GM21381 (cell line): Measurements from ENCODE around the gene PPP2R3B.
"Not testable (repeated sequence)": the region's sequence is repeated elsewhere in the genome, so short reads cannot be mapped to it uniquely, and the experiment has no call there.

ENCODE experiments used
- ATAC-seq: cut with Tn5 transposase; IDR thresholded peaks from one replicate; pipeline ENCODE4 v1.9.1; 2021; ENCODE audit warnings: mild to moderate bottlenecking, moderate library complexity; ENCODE audit not compliant: unreplicated experiment

PPP2R3B gene

DNA sequence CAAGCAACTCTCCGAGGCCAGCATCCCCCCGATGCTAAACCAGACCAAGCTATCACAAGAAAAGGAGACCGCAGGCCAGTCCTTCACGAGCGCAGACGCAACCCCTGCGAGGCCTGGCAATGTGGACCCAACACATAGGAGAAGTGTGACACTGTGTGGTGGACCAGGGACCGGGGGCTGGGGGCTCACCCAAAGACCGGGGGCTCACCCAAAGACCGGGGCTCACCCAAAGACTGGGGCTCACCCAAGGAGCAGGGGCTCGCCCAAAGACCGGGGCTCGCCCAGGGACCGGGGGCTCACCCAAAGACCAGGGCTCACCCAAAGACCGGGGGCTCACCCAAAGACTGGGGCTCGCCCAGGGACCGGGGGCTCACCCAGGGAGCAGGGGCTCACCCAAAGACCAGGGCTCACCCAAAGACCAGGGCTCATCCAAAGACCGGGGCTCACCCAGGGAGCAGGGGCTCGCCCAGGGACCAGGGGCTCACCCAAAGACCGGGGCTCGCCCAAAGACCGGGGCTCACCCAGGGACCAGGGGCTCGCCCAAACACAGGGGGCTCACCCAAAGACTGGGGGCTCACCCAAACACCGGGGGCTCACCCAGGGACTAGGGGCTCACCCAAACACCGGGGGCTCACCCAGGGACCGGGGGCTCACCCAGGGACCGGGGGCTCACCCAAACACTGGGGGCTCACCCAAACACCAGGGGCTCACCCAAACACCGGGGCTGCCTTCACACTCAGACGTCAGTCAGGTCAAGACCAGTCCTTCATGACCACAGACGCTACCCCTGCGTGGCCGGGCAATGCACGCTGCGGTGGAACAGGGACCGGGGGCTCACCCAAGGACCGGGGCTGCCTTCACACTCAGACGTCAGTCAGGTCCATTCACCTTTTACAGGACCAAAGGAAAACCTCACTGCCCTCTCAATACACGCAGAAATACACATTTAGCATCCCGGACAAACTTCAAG lies 32.9 kb downstream of the PPP2R3B start:
- no peak for ATAC-seq

DNA sequence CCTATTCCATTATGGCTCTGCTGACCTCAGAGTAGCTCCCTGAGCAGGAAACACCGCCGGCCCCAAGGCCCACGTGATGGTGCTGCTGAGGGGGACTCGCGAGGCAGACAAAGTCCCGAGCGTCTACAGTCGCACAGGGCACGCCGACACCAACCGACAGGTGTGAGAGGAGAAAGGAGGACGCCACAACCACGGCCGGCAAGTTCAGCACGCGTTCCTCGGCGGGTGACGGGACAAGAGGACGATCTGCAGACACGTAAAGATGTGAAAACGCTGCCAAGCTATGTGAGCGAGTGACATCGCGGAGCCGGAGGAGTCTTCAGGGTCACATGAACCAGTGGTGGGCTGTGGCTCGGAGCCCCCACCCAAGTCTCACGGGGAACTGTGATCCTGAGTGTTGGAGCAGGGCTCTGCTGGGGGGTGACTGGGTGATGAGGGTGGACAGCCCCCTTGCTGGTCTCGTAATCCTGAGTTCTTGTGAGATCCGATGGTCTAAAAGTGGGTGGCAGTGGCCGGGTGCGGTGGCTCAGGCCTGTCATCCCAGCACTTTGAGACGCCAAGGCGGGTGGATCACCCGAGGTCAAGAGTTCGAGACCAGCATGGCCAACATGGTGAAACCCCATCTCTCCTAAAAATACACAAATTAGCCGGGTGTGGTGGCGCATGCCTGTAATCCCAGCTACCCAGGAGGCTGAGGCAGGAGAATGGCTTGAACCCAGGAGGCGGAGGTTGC lies 34.0 kb downstream of the PPP2R3B start:
- ATAC-seq, result no peak

DNA sequence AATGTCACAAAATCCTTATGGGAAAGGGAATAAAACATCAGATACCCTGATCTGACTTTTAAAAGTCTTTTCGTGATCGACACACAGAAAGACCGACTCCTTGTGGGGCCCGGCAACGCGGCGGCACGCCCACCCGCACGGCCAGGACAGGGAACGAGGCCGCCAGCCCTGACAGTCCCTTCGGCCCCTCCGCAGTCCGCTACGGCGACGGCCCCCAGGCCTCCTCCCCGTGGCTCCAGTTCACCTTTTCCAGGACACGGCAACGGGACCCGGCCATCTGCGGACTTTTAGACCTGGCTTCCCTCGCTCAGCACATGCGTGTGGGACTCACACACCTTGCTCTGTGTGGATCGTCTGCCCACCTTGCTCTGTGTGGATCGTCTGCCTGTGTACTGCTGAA lies 34.5 kb downstream of the PPP2R3B start:
- no peak for ATAC-seq

- no peak for ATAC-seq
Measured at GRCh38 chrX:351736-352135, 35.0 kb downstream of the PPP2R3B start.

GRCh38 chrX:351324-351641 lies 35.4 kb downstream of the PPP2R3B start:
- ATAC-seq, result not testable (repeated sequence)

DNA sequence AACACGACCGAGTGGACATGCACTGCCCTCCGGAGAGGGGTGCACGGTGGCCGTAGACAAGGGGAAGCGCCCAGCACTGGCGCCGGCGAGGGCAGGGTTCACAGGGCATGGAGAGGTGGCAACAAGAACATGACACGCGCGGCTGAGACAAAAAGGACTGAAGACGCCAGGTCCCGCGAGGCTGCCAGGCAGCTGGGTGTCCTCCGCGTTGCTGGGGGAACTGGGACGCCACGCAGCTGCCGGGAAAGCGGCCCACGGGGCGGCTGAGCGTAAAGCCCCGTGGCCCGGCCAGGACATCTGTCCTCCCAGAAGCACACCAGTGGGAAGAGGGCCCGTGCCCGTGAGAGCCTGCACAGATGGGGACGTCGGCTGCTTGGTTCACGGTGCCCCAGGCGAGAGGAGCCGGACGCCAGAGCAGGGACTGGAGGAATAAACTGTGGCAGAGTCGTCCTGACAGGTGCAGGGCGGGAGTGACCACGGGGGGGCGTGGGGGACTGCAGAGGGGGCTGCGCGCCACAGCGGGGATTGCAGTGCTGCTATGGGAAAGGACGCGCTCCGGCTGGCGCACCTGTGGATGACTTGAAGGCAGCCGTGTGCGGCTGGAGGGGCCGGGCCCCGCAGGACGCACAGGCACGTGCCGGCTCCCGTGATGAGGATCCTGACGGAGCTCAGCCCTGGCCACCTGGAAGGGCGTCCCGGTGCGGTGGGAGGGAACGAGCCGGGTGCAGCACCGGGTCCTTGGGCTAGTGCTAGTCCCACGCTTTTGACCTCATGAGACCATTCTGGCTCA lies 36.0 kb downstream of the PPP2R3B start:
- no peak for ATAC-seq

DNA sequence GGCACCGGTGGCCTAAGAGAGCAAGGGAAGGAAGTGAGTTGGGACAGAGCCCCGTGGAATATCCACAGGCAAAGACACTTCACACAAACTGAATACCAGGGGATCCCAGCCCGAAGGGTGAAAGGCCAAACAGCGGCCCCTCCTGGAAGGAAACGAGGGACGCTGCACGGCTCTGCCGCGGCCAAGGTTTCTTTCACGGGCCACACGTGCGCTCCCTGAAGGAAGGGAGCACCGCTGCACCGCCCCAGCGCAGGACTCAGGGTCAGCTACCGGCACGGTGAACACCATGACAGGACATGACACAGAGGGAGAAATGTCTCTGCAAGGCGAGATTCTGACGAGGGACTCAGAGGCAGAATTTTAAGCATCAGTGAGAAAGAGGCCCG lies 36.6 kb downstream of the PPP2R3B start:
- ATAC-seq, result no peak

- no peak for ATAC-seq
Measured at GRCh38 chrX:349702-350101, 37.0 kb downstream of the PPP2R3B start.

GRCh38 chrX:349196-349595 lies 37.5 kb downstream of the PPP2R3B start:
- ATAC-seq, result no peak

- ATAC-seq, result no peak
Measured at GRCh38 chrX:348461-349117, 38.1 kb downstream of the PPP2R3B start.

DNA sequence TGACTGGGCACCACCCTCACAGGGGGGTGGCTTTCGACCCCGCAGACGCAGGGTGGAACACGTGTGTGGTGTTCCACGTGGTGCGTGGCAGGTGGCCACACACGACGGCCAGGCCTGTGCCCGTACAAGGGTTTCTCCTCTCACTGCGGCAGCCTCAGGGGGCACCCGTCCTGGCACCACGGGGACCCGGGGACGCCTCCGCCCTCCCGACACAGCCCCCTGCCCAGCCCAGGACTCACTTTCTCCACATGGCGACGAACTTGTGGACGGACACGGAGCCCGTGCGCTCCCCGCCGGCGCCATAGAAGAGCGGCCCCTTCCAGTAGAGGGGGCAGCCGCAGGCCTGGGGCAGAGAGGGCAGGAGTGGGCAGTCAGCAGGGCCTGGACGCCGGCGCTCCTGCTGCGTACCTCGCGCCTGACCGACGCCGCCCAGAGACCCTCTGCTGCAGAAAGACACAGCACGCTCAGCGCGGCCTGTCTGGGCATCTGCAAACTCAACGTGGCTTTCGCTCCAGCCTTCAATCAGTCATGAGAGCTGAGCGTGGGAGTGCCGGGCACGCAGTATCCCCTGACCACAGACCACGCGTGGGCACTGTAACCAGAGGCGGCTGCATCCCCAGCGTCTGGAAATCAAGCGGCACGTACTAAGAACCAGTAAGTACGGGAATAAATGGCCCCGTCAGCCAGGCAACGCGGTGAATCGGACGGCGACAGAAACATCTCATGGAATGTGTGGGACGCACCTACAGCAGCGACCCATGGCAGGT lies 39.2 kb downstream of the PPP2R3B start:
- ATAC-seq, result no peak

GRCh38 chrX:346034-346813 lies 40.5 kb downstream of the PPP2R3B start:
- ATAC-seq, result no peak

DNA sequence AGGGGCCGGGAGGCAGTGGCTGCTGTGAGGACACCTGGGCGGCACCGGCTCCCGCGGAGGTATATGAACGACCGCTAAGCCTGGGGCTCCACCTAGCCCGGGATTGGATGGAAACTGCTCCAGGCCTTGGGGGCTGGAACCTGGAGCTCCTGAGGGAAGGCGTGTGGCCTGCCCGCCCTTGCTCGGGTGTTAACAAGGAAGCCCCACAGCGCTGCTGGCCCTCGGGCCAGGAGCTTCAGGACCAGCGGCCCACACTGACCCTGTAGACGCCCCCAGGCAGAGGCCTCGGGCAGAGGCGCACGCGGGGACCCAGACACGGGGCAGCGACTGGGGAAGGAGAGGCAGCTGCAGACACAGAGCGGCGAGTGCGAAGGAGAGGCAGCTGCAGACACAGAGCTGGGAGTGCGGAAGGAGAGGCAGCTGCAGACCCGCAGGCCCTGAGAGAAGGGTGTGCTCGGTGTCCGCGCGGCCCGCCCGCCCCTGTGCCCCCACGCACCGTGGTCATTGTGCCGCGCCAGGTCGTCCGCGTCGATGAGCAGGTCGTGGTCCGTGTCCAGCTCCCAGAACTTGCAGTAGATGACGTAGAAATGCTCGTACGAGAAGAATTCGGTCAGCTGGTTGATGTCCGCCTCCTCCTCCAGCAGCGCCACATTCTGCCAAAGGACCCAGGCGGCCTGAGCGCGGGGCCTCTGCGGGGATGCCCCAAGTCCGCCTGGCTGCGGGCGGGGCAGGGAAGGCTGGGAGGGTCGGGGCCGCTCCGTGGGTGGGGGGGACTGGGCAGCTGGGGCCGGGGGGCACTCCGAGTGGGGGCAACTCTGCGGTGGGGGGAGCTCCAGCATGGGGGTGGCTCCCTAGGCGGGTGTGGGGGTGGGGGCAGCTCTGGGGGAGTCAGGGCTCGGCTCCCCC lies 41.4 kb downstream of the PPP2R3B start:
- ATAC-seq, result no peak

- ATAC-seq, result no peak
Measured at GRCh38 chrX:344371-344901, 42.3 kb downstream of the PPP2R3B start.

GRCh38 chrX:341541-342101 lies 45.1 kb downstream of the PPP2R3B start:
- no peak for ATAC-seq

DNA sequence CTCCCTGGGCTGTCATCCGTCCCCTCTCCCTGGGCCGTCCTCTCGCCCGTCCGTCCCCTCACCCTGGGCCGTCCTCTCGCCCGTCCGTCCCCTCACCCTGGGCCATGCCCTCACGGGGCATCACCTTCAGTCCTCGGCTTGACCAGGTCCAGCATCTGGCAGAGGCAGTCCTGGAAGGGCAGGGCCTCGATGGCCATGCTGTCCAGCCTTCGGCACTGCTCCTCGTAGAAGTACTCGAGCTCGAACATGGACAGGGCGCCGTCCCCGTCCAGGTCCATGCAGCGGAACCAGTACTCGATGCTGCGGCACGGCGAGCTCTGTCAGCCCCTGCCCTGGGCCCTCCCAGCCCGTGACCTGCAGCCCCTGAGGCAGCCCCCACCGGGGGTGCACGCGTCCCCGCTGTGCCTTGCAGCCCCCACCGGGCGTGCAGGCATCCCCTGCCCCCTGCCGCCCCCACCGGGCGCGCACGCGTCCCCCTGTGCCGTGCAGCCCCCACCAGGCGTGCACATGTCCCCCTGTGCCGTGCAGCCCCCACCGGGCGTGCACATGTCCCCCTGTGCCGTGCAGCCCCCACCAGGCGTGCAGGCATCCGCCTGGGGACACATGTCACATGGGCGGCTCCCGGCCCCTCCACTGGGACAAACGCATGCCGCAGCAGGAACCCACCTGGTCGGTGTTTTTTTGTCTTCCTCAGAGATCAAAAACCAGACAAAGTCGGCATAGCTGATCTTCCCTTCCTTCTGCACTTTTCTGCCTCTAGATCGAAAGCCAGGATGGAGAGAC lies 45.9 kb downstream of the PPP2R3B start:
- no peak for ATAC-seq

GRCh38 chrX:340121-340520 lies 46.6 kb downstream of the PPP2R3B start:
- no peak for ATAC-seq
